Fibroblast of skin of back (primary cell): ENCODE results near the gene DFFB.
"Not testable (repeated sequence)": the region's sequence is repeated elsewhere in the genome, so short reads cannot be mapped to it uniquely, and the experiment has no call there.

ENCODE experiments used
- DNase-seq: peaks from one replicate; pipeline ENCODE4 v3.0.0-alpha.2; 2013

DFFB gene

GRCh38 chr1:3910857-3911845, 53.9 kb downstream of the DFFB start:
- peak; percentile 48 for DNase-seq

DNA sequence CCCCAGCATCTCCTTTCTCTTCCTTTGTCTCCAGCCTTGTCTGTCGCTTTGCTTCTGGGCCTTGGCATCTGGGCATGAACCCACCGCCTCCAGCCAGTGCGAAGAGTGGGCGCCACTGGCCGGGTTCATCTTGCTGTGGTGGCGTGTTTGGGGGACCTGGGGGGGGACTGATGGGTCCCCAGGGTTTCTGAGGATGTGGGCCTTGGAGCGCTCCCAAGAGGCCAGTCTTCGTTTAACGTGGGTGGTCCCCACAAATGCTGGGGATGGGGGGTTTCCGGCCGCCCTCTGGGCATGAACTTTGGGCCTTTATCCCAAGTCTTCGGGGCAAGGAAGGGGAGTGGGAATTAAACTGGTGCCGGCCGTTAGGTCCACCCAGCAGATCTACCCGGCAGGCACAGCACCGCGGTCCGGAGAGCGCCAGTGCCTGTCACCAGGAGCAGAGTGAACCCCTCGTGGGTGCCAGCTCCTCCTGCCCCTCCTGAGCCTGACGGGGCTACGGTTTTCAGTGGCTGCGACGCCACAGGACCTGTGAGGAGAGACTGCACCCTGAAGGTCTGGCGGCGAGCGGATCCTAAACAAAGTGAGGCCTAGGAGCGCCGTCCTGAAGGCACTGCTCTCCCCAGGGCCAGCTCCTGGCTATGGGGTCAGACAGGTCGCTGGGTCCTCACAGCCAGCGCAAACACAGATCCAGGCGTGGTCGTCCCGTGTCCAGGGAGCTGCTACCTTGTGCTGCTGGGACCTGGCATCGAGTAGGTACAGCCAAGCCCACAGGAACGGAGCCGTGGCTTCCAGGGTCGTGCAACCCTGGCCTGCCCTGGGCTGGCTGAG, 54.9 kb downstream of the DFFB start:
- no peak for DNase-seq

DNA sequence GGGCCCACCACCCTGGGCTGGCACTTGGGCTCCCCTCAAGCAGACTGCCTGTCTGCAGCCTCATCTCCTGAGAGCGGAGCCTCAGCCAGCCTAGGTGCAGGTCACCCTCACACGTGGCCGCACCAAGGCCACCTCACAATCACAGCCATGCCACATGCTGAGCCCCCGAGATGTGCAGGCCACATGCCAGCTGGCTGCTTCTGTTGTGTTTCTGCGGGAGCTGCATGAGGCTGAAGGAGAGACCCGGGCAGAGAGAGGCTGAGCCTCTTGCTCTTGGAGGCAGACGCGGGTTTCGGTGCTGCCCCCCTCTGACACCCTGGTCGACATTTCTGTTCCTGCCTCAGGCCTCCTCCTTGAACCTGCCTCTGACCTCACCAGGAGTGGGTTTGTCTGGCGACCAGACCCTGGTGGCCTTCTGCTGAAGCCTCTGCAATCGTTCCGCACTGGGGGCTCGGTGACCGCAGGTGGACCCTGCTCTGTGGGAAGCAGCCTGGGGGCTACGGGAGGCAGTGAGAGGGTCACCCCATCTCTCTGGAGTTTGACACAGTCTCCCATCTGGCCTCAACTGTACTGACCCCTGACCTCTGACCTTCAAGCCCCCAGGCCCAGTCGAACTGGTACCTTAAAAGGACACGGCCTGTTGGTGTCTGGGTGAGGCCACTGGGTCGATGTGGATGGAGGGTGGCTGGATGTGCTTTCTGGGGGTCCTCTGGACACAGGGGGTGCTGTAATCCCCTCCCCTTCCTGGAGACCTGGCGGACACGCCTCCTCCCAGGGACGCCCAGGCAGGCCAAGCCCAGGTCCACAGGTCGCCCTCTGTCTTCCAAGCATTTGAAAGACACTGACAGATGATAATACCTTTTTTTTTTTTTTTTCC, 55.8 kb downstream of the DFFB start:
- no peak for DNase-seq

DNA sequence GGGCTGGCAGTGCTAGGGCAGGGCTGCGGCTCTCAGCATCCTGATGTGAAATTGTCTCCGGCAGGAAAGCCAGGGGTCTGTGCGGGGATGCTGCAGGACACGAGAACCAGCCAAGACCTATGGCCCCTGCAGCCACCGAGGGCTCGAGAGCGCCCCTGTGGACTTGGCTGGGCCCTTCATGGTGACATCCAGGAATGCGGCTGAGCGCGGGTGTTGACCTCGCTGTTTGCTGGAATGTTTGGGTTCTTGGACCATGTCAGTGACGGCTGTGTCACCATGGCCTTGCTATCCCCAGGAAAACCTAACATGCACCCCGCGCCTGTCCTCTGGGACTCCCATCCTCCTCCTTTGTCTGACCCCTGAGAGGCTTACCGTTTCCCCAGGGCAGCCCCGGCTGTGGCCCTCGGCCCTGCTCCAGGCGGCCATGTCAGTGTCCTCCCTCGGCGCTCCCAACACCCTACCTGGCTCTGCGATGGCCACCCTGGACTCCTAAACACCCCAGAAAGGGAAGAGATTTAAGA, 57.1 kb downstream of the DFFB start:
- DNase-seq = no peak

DNA sequence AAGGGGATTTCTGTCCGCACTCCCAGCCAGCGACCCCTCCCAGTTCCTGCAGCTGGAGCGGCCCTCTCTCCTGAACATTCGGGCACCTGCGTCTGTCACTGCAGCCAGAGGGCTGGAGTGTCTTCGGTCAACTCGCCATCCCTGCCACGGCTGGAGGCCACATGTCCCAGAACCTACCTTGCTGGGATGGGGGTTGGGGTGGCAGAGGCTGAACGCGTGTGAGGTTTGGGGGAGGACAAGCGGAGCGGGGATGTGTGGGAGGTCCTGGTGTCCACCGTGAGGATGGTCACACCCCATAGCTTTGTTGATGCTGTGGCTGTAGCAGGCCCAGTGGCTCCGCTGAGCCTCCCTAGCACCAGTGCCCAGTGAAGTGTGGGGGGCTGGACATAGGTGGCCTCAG, 57.6 kb downstream of the DFFB start:
- DNase-seq = no peak

GRCh38 chr1:3915551-3916121, 58.4 kb downstream of the DFFB start:
- DNase-seq = no peak

DNA sequence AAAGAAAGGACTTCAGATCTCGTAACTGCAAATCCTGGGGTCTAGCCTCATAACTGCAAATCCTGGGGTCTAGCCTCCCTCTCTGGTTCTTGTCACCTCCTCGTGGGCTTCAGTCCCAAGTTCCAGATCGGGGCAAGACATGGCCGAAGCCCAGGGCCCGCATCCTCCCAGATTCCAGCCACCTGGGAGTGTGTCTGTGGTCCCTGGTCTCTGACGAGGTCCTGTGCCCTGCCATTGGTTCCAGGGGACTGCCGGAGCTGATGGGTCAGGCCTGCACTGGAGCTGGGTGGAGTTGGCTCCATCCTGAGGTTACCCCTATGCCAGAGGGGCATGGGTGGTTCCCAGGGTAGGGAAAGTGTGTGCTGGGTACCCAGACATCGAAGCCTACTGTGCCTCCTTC, 60.5 kb downstream of the DFFB start:
- DNase-seq = no peak

- DNase-seq = not testable (repeated sequence)
These were observed 61.1 kb downstream of the DFFB start for GRCh38 chr1:3918359-3918758.

DNA sequence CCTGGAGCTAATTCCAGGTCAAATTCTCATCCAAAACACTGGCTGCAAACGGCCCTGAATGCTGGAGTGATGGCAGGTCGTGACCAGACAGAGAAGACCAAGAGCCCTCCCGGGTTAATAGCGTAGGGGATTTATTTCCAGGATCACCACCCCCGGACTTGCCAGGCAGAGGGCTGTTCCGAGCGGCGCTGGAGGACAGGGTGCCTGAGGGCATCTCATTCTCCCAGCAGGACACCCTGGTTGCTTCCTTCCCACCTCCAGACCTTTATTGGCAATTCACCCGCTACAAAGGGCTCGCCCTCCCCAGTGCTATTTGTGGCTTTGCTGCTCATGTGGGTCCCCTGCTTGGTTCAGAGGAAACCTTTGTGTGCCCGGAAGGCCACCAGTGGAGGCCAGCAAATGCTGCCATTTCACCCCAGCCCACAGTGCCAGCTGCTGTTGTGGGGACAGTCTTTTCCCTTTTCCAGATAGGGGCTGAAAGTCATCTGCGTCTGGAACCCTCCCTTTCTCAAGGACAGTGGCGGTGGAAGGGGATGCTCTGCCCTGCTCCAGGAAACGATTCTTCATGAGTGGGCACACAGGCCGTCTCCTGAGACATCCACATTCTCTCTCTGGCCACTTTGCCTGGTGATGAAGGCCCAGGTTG, 61.8 kb downstream of the DFFB start:
- DNase-seq = no peak

- DNase-seq = no peak
These were observed 62.4 kb downstream of the DFFB start for GRCh38 chr1:3919706-3920105.

DNA sequence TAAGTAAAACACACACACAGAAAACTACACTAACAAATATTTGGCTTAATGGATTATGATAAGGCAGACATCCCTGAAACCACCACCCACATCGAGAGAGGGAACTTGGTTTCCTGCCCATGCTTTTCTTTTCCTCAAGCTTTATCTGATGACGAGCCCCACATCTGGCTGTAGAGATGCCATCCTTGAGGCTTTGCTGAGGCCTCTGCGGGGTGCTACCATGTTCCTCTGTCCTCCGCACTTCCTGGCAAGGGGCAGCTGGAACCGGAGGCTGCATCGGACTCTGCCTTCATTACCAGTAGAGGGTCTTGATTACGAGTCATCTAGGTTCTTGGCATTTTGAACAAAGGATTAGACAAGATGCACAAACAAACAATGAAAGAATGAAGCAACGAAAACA, 64.5 kb downstream of the DFFB start:
- DNase-seq = no peak

- no peak for DNase-seq
These were observed 65.0 kb downstream of the DFFB start for GRCh38 chr1:3922201-3922725.

DNA sequence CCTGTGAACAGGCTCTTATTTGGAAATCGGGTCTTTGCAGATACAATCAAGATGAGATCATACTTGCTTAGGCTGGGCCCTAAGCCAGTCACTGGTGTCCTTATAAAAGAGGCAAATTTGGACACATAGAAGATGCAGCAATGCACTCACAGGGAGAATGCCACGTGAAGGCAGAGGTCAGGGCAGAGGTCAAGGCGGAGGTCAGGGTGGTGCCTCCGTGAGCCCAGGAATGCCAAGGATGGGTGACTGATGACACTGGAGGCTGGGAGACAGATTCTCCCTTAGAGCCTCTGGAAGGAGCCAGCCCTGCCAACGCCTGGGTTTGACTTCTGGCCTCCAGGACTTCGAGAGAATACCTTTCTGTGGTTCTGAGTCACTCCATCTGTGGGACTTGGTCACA, 65.6 kb downstream of the DFFB start:
- no peak for DNase-seq

DNA sequence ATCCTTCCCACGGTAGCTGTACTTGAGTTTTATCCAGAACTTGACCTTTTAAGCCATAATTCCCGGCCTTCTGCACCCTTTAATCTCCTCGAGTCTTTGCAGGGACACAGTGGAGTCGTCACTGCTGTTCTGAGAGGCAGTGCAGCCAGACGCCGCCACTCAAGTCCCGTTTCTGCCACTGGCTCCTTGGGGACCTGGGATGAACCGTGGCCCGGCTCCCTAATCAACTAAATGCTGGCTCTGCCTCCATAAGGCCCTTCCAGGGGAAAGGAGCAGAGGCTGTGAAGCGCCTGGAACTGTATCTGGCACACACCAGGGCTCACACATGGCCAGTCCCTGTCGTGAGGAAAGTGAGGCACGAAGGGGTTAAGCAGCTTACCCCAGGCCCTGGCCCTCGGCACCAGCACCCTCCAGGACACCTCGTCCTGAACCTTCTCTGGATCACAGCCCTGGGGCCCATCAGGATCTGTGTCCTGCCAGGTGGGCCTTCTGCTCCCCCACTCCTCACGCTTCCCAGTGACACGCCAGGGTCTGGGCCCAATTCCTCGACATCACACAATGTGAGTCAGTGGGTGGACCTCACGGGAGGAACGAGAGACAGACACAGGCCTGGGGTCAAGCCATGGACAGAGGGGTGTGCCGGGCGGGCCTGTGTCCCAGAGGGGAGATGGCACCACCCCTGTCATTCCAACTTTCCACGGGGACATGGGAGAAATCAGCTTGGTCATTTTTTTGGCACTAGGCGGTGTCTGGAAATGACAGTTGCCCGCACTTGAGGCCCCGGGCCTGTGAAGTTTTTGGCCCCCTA, 66.3 kb downstream of the DFFB start:
- DNase-seq = no peak

DNA sequence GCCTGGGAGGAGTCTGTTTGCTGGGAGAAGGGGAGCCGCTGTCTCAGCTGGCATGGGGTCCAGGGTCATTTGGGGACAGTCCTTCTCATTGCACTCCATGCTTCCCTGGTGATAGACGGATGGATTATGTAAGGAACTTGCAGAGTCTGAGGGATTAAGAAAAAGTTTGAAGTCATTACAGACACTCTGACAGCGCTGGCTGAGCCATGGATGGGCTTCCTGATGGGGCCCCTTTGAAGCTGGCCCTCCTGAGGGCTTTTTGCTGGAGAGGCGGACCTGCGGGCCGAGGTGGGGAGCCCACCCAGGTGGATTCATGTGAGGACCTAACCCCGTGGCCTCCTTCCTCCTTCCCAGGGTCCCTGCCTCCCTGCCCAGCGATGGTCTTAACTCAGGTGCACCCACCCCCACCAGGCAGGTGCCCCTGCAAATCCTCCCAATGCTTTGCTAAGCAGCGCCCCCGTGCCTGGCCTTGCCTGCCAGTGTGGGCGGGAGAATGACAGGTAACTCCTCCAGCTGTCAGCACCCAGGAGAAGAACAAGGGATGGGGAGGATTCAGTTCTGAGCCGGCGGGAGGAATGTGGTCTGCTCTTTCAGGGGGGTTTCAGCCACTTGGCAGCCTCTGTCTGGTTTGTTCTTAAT, 67.0 kb downstream of the DFFB start:
- no peak for DNase-seq

GRCh38 chr1:3924825-3925220, 67.5 kb downstream of the DFFB start:
- DNase-seq = no peak

DNA sequence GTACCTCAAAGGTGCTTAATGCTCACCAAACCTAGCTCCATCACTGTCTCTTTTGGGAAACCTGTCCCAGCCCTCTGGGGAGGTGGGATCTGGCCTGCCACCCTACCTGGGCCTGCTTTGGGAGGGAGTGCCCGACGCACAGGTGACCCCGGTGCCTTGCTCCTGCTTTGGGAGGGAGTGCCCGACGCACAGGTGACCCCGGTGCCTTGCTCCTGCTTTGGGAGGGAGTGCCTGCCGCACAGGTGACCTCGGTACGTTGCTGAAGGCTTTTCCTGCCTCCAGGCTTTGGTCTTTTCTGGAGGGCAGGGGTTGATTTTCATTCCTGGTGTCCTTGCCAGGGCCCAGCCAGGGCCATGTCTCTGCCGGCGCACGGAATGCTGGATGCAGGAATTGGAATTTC, 68.0 kb downstream of the DFFB start:
- no peak for DNase-seq

- DNase-seq = no peak
These were observed 68.5 kb downstream of the DFFB start for GRCh38 chr1:3925762-3926161.

DNA sequence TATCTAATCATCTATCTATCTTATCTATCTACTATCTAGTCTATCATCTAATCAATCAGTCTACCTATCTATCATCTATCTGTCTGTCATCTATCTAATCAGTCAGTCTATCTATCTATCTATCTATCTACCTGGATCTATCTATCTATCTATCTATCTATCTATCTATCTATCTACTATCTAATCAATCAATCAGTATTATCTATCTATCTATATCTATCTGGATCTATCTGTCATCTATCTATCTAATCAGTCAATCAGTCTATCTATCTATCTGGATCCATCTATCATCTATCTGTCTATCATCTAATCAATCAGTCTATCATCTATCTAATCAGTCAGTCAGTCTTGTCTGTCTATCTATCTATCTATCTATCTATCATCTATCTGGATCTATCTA, 69.7 kb downstream of the DFFB start:
- DNase-seq = no peak

- no peak for DNase-seq
These were observed 71.3 kb downstream of the DFFB start for GRCh38 chr1:3928586-3928985.
